Activated naive CD4-positive, alpha-beta T cell (primary cell): Measurements from ENCODE around the gene DUOXA2.
"Not testable (repeated sequence)": the region's sequence is repeated elsewhere in the genome, so short reads cannot be mapped to it uniquely, and the experiment has no call there.

Source experiments
- DNase-seq, 4 experiments: peaks; one replicate each; lab custom pipeline; 2025; lab: John Stamatoyannopoulos, UW

Gene DUOXA2

DNA sequence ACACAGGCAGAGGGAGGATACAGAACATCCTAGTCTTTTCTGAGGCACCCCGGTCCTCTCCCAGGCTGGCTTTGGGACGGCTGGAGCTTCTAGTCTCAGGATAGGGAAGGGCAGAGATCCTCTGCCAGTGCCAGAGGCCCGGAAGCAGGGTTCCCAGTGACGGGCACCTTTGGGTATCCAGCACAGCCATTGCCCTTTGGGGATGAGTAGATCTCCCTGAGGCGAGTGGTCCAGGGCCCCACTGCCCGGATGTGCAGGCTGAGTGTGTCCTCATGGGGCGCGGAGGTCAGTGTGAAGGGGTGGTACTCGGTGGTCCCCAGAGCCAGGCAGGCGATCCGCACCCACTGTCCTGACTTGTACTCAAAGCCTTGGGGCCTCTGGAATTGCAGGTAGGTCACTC is 18.5 kb upstream of the DUOXA2 start:
- DNase-seq = no peak

DNA sequence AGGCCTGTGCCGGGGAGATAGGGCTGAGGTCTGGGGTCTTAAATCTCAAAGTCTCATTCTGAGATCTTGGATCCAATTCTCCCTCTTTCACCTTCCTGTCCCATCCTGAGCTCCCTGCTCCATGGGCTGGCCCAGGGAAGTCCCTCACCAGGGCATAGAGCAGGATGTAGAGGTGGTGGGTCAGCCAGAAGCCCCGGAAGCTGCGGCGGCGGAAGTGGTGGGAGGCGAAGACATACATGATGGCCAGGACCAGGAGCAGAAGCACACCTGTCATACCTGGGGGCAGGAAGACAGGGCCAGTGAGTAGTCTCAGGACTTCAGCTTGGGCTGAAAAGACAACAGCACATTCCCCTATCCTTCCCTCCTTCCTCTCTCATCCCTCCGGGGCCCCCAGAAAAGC is 16.7 kb upstream of the DUOXA2 start:
- no peak for DNase-seq

DNA sequence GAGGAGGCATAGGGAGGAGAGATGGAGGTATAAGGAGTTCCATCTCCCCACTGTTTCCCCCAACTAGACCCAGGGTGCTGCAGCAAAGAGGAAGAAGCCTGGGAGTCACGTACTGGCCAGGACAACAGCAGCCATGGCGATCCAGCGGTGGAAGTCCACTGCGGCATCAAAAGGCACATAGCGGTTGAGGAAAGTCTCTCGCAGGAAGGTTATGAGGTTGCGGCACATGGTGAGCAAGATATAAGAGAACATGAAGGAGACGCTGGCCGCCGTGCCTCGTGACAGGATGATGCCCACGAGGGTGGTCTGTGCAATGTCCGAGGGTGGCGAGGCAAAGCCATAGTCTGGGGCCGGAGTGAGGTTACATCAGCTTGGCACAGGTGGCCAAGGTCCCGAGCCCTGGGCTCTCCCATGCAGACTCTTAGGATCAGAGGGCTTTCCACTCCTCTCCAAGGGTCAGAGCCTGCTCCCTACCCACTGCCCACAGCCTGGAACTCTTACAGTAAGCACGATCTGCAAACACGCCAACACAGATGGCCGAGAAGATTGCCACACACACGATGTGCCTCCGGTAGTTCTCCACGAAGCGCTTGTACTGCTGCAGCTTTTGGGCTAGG is 14.5 kb upstream of the DUOXA2 start:
- DNase-seq = no peak

DNA sequence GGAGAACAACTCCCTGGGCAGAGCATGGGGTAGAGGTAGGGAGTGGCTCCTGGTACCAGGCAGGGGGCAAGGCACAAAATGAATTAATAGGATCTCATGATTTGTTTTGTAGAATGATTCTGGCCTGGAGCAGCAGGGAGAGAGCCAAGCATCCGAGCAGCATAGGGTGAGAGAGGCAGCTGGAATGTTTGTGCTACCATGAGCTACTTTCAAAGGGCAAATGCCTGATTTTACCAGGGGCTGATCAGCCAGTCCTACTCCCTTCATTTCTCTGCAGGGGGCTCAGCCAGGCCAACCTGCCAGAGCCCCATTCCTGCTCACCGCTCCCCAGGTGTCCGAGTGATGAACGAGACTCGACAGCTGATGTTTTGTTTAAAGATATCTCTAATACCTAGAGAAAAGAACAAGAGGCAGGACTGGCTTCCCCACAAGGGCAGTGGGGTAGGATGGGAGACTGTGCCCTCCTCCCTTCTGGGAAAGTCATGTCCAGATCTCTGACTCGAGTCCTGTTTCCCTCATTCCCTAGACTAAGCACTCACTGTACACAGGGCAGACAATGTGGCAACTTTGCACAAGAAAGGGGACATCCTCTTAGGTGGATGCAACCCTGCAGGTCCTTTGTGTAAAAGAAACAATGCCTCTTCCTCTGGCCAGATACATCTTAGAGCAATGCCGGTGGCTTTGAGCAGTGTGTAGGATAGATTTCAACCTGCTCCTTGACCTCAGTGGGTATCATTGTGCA is 13.1 kb upstream of the DUOXA2 start:
- no peak for DNase-seq

DNA sequence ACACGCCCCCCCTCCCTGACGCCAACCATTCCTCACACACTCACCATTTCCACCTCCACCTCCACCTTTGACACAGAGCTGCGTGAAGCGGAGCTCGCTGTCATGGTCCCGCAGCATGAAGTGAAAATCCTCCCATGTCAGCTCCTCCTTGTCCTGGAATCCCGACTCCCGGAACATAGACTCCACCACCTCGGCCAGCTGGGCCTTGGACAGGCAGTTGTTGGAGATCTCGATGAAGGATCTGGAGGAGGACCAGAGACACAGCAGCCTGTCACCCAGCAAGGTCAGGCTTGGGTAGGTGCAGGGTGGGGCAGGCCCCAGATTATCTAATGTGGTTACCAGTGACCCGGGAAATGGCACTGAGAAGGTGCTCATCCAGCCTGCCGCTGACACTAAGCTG is 12.4 kb upstream of the DUOXA2 start:
- no peak for DNase-seq

DNA sequence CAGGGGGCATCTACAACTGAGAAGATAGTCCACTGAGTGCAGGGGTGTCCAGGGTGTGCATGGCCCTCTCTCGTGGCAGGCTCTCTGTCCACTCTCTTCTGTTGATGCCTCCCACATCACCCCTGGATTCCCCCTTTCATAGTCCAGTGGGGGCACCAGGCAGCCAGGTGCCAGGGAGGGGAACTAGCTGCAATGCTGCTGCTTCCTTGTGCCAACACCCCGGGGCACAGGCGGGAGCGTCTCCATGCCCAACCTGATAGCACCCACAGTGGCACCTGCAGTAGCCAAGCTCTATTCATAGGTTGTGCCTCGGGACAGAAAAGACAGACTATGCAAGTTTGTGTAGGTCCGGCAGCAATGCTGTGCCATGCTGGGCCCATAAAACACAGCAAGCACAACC is 11.9 kb upstream of the DUOXA2 start:
- no peak for DNase-seq

DNA sequence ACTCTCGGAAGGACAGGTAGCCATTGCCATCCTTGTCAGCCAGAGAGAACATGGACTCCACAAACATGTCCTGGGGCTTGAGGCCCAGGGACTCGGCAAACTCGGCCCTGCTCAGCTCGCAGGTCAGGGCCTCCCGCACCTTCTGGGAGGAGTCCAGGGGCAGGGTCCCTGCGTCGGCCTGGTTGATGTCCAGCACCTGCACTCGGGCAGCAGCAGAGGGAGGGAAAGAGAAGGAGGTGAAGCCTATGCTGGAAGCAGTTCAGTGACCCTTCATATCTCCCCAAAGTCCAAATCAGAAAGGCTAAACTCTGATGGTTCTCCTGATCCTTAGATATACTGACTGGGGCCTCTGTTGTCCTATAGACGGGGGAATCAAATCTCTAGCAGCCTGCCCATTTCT is 10.0 kb upstream of the DUOXA2 start:
- not testable (repeated sequence) for DNase-seq

DNA sequence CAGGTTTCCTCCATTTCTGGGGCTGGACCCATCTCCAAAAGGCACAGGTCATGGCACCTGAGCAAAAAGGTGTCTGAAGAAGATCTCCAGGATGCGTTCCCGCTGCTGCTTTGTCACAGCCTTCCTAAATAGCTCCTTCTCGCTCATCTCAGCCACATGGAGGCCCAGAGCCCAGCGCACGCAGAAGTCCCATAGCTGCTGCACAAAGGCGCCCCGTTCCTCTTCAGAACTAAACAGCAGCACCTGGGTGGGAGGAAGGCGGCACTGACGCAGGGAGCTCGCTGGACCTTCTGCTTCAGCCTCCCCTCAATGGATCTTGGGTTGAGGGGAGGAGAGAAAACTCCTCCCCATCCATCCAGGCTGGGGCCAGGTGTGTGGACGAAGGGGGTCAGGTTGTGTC is 8.5 kb upstream of the DUOXA2 start:
- no peak for DNase-seq

DNA sequence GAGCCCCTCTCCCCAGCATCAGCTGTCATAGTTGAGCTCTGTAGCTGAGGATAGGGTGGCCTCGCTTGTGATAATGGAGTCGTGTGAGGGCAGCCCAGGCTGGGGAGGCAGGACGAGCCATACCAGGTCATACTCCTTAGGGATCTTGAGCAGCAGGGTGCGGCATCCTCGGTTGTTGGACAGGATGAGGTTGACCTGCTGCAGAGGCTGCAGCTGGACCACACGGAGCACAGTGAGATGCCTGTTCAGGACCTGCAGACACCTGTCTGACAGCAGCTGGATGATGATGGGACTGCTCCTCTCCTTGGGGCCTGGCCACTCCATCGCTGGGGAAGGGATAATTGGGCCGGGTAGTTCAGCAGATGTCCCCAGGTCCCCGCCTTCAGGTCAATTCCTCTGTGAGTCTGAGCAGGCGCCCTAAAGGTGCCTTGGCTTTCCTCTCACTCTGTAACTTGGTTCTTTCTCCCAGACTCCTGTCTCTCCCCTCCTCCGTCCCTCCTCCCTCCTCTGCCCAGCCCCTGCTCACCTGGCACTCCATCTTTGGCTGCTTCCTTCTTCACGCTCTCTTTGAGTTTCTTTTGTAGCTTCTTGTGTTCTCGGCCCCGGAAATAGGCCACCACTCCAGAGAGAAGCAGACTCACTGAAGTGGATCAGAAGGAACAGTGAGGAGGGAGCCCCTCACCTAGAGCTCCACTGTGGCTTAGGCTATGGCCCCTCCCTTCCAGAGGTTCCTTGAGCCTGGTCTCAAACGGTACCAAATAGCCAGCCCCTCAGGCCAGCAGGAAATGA is 7.9 kb upstream of the DUOXA2 start:
- DNase-seq = no peak

DNA sequence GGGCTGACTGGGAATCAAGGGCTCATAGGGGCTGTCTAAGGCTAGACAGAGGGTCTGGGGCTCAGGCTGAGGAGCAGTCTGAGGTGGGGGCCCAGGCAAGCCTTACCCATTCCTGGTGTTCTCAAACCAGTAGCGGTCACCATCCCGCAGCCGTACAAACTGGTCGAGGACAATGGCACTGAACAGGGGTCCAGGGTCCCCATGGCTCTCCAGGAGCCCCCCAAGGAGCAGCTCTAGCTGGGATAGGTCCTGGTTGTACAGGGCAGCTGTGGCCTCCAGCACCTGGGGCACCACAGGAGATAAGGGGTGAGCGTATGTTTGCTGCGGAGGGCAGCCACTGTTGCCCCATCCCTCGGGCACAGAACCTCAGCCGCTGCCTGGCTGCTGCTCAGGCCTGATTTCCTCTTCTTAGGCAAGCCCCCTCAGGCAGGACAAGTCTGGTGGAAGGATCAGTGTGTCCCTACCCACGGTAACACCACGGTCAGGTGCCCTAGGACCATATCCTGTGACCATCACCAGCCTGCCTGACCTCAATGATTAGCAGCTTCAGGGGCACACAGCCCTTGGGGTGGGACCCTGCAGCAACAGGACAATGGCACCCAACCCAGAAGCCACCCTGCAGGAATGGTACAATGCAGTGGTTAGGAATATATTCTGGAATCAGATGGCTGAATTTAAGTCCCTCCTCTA is 6.0 kb upstream of the DUOXA2 start:
- DNase-seq = no peak

DNA sequence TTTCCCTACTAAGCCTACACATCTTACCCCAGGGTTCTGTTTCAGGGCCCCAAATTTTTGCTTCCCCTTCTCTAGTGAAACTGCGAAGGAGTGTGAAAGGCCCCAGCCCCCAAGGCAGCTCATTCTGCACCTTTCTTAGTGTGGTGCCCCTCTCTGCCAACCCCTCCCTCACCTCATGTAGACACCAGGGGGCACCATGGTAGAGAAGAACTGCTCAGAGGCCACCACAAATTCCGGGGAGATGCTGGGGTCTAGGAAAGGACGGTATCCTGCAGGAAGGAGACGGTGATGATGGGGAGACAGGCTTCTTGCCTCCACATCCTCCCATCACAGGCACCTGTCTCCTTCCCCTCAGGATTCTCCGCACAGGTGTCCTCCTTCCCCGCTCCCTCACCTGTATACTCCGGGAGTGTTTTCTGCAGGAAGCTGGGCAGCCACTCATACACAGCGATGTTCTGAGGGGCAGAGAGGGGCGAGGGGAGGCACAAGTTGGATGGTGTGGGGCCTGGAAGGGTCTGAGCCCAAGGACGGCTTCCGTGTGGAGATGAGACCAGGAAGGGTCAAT is 3.8 kb upstream of the DUOXA2 start:
- DNase-seq = no peak

DNA sequence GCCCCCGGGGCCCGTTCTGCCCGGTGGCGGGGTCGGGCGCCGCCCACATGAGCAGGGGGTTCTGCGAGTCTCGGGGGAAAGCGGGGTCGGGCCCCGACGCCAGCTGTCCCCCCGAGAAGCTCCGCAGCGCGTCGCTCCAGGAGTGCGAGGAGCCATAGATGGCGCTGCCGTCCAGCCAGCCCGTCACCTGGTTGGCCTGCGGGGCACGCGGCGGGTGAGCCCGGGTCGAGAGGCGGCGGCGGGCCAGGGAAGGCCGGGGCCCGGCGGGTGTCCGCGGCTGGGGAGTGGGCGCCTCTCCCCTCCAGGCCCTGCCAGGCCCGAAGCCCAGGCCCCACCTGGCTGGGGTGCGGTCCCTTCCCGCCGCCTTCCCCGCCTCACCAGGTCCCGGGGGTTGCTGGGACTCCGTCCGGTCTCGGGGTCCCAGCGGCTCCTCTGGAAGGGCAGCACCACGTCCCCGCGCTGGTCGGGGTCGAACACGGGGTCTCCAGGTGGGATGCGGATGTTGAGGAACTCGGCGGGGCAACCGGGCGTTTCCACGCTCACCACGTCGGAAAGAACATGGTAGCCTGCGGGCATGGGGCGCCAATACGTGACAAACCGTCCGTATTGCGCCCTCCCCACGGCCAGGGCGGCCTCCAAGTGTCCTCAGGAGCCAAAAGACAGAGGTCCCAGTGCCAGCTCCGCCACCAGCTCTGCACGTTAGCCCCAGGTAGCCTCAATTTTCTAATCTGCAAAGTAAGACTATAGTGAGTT is 2.6 kb upstream of the DUOXA2 start:
- DNase-seq = no peak

DNA sequence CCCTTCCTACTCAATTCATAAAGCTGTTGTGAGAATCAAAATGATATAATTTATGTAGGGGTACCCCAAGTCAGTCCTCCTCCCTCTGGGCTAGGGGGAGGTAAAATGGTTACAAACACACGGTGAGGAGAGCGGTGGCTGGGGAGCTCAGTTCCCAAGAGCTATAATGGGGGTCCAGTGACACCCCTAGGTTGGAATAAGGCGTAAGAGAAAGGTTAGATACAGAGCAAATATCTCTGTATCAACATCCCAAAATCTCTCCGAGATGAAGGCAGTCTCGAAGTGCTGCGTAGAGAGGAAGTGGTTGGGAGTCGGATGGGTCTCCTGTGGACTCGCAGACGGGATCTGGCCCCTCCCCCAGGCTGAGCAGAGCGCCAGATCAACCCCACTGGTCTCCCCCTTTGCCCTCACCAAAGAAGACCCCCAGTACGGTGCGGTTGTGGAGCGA is 2.0 kb upstream of the DUOXA2 start:
- DNase-seq = no peak

DNA sequence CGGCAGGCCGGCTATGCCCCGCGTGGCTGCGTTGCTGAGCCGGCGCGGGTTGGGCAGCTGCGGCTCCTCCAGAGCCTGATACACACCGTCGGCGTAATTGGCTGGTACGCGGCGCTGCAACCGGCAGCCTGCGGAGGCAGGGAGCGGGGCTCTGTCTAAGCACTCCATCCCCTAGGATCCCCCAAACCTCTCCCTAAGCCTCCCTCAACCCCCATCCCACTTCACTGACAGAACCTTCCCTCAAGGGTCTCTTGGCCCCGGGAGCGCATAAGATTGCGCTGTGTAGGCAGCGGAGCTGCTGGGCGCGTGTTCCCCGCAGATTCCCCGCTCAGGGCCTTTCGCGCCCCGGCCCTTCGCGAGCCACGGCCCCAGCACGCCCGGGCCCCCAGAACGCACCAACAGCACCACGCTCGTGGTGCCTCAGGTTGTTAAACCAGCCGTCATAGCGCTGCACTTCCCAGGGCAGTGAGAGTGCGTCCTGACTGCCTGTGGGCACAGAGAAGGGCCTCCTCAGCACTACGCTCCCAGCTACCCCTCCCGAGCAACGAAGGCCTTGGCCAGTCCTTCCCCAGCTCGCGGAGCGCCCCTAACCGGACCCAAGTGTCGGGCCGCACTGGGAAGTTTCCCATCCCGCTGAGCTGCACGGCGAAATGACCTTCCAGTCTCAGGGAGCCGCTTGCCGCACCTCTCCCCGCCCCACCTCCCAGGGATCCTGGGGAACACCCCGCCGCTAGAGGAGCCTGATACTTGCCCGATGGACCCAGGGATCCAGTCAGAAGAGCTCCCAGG is 1.3 kb upstream of the DUOXA2 start:
- DNase-seq = no peak

DNA sequence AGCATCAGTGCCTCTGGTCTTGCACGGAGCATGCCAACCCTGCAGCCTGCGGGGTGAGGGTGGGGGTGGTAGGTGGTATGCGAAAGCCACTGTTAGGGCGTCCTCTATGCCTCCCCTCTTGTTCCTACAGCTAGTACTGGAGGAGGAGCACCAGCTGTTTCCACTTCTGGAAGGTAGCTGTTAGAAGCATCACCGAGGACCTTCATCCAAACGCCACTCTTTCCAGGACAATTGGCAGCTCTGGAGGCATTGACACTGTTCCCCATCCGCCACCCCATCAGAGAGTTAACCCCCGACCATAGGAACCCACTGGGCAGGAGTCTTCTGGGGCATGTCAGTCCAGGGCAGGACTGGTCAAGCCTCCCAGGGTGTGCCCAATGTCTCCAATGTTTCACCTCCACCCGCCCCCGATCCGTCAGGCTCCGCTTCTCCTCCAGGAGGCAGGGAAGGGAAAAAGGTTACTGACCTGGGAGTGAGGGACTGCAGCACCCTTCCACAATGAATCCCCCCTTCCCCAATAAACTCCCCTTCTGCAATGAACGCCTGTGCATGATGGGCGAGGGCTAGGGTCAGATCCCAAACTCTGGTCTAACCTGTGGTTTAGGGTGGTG is 641 bp upstream of the DUOXA2 start:
- DNase-seq = no peak

DNA sequence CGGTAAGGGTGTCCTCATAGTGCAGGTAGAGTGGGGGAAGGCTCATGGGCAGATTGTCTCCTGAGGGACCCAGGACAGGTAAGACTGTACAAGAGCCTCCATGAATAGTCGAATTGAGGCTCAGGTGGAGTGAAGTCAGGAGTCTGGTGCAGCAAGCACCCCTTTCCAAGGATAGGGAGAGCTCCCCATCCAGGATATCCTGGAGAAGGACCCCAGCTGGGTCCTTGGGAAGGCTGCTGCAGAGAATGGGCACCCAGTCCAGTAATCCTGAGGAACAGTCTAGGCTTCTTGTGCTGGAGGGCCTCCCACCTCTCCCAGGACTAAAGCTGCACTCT is 592 bp downstream of the DUOXA2 start:
- no peak for DNase-seq

DNA sequence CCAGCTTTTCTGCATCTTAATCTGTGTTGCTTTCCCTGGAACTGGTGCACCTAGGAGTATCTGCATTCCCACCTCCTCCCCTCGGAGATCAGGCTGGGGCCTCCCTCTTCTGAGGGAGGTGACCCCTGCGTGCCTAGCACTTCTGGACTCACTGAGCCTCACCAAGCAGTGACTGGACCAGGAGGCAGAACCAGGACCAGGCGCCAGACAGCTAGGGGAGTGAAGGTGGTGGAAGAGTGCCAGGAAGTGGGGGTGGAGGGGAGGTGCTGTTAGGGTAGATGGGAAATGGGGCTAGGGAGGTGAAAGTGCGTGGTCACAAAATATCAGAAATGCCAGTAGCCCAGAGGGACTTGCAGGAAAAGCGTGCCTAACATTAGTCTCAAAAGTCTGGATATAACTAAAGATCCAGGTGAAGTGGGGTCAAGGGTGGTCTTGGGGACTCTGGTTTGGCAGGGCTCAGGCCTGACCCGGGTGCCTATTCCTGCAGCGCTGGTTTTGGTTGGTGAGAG is 1.2 kb downstream of the DUOXA2 start:
- DNase-seq = no peak

DNA sequence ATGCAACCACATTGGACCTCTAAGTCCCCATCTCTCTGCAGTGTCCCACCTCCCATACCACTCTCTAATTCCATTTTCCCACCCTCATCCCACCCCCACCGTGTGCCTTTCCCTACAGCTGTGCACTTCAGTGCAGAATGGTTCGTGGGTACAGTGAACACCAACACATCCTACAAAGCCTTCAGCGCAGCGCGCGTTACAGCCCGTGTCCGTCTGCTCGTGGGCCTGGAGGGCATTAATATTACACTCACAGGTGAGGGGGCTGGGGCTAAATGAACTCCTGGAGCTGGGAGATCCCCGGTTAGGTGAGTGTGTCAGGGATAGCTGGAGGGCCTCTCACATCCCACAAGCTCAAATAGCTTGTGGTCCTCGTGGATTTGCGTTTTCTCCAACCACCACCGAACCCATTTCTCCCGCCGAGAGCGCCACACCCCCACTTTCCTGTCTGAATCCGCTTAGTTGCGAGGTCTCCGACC is 1.9 kb downstream of the DUOXA2 start:
- no peak for DNase-seq

DNA sequence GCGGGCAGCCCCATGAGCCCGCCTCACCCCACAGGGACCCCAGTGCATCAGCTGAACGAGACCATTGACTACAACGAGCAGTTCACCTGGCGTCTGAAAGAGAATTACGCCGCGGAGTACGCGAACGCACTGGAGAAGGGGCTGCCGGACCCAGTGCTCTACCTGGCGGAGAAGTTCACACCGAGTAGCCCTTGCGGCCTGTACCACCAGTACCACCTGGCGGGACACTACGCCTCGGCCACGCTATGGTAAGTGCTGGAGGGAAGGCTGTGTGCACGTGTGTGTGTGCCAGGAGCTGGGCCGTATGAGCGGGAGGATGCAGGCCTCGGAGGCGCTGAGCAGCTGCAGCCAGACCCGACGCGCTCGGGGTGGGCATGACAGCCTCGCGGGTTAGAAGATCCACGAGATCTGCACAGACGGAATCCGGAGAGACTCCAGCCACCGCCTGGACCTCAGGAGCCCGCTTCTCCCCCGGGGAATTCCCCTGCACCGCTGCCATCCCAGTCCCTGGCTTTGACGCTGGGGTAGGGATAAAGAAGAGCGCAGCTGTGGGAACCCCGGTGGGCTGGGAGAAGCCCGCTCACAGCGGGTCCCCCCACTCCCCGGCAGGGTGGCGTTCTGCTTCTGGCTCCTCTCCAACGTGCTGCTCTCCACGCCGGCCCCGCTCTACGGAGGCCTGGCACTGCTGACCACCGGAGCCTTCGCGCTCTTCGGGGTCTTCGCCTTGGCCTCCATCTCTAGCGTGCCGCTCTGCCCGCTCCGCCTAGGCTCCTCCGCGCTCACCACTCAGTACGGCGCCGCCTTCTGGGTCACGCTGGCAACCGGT is 2.6 kb downstream of the DUOXA2 start:
- DNase-seq = no peak
